H1 (cell line): ENCODE data around the gene PTX3. TPM values are rescaled to one million over a fixed set of nuclear protein-coding genes. Genes with fewer than 3 reads are reported as not detected.

Experiments
- HDAC6 ChIP-seq: IDR thresholded peaks from one replicate; pipeline ENCODE4 v1.7.1; 2012; ENCODE audit warnings: low read depth, mild to moderate bottlenecking, inconsistent platforms, low read length, moderate library complexity
- SIX5 ChIP-seq: IDR thresholded peaks from 2 replicates; pipeline ENCODE4 v1.6.1; 2011; ENCODE audit warnings: mild to moderate bottlenecking, low read depth, low read length
- SP1 ChIP-seq: IDR thresholded peaks from 2 replicates; pipeline ENCODE4 v1.6.1; 2011; ENCODE audit warnings: low read depth, low read length
- polyA plus RNA-seq, 7 experiments: library from polyadenylated mRNA; depleted of rRNA in 3 of 7; stranded (reverse) in 5 of 7; unstranded in 2 of 7; fragments of >200 nt in 5 of 7; fragments of 200-250 nt in 2 of 7; gene quantifications; 1 replicate in 5 of 7; 2 replicates in 1 of 7; 4 replicates in 1 of 7; pipeline versions ENCODE4 v1.2.1 to v1.2.3, GENCODE V29; 2011 to 2013; ENCODE audit warnings: missing spikeins in 2 of 7, mixed read lengths in 2 of 7
- total RNA-seq: library from RNA; stranded (reverse); fragmentation: NEBNext Ultra II Directional; extraction: Animal tissue kit (Norgen Biotek cat#: 25700); gene quantifications from 2 replicates; pipeline ENCODE4 v1.2.1, GENCODE V29; 2021
- TF ChIP-seq, protein P1 (sequence below): IDR thresholded peaks from 2 replicates; pipeline ENCODE4 v1.6.1; 2012; ENCODE audit warnings: low read length, inconsistent platforms

PTX3 gene
- total and polyA plus RNA-seq, 2 of the 8 experiments (the other 6 are each of a cell fraction or from before 2014, with no cell fraction given) = 1.2 to 1.7 TPM

DNA sequence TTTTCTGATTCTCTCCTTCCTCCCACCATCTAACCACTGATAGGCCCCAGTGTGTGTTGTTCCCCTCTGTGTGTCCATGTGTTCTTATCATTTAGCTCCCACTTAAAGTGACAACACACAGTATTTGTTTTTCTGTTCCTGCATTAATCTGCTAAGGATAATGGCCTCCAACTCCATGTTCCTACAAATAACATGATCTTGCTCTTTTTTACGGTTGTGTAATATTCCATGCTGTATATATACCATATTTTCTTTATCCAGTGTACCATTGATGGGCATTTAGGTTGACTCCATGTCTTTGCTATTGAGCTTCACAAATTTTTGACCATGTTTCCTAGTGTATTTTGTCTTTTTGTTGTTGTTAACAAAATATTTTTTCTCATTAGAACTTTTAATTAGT is 36.0 kb downstream of the PTX3 start (continued):
- TF ChIP-seq, protein P1, sequence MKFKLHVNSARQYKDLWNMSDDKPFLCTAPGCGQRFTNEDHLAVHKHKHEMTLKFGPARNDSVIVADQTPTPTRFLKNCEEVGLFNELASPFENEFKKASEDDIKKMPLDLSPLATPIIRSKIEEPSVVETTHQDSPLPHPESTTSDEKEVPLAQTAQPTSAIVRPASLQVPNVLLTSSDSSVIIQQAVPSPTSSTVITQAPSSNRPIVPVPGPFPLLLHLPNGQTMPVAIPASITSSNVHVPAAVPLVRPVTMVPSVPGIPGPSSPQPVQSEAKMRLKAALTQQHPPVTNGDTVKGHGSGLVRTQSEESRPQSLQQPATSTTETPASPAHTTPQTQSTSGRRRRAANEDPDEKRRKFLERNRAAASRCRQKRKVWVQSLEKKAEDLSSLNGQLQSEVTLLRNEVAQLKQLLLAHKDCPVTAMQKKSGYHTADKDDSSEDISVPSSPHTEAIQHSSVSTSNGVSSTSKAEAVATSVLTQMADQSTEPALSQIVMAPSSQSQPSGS = no peak
- TF ChIP-seq SP1 = no peak
- TF ChIP-seq SIX5 = no peak
- TF ChIP-seq HDAC6 = no peak
- TF ChIP-seq, all 59 proteins: peak for 0
